Astrocyte of the hippocampus (primary cell): Measurements from ENCODE around the gene CAPN15.

Experiments used
- DNase-seq: peaks from one replicate; pipeline ENCODE4 v3.0.0; 2011; ENCODE audit warnings: low read depth, low spot score

CAPN15 gene

GRCh38 chr16:525520-526180, 1.9 kb upstream of the CAPN15 start:
- peak; percentile 90 for DNase-seq

- DNase-seq, result peak; percentile 70
Observed at GRCh38 chr16:526181-527014, 1.1 kb upstream of the CAPN15 start.

- DNase-seq, result peak; percentile 55
Observed at GRCh38 chr16:528111-529011, 849 bp downstream of the CAPN15 start.

GRCh38 chr16:529012-529575, 1.6 kb downstream of the CAPN15 start:
- DNase-seq, result no peak

- no peak for DNase-seq
Observed at GRCh38 chr16:530111-530817, 2.8 kb downstream of the CAPN15 start.

- no peak for DNase-seq
Observed at GRCh38 chr16:531494-532125, 4.1 kb downstream of the CAPN15 start.

GRCh38 chr16:533391-534123, 6.0 kb downstream of the CAPN15 start:
- no peak for DNase-seq

- DNase-seq, result no peak
Observed at GRCh38 chr16:534135-534534, 6.6 kb downstream of the CAPN15 start.

GRCh38 chr16:534856-535445, 7.4 kb downstream of the CAPN15 start:
- DNase-seq, result no peak

GRCh38 chr16:535446-536405, 8.2 kb downstream of the CAPN15 start:
- DNase-seq, result peak; percentile 88

- no peak for DNase-seq
Observed at GRCh38 chr16:536746-537145, 9.2 kb downstream of the CAPN15 start.

GRCh38 chr16:537415-538335, 10.2 kb downstream of the CAPN15 start:
- DNase-seq, result no peak

- DNase-seq, result peak; percentile 62
Observed at GRCh38 chr16:539901-540530, 12.5 kb downstream of the CAPN15 start.

- DNase-seq, result no peak
Observed at GRCh38 chr16:540645-541340, 13.3 kb downstream of the CAPN15 start.

- DNase-seq, result no peak
Observed at GRCh38 chr16:543301-544164, 16.0 kb downstream of the CAPN15 start.
